GM21576 (cell line): ENCODE results near the gene SEC22C.
A peak's percentile ranks its signal among the peaks of the same experiment; 100 is the strongest.

Experiments
- ATAC-seq: cut with Tn5 transposase; IDR thresholded peaks from one replicate; pipeline ENCODE4 v1.9.1; 2021; ENCODE audit warnings: mild to moderate bottlenecking, moderate library complexity; ENCODE audit not compliant: unreplicated experiment

The SEC22C gene

DNA sequence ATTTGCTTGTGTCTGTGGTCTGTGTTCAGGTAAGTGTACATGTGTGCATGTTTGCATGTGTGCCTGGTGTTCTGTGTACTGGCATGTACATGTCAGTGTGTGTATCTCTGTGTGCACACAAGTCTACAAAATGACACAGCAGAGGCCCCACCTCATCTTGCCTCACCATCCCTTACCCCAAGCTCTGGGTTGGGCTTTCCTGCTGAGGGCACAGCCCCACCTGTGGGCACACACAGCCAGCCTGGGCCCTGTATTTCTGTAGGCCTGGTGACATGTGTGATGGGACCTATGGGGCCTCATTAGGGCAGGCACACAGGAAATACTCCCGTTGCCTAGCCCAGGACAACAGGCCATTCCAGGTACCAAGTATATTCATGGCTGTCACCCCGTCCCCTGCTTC is 65.8 kb downstream of the SEC22C start:
- no peak for ATAC-seq

- no peak for ATAC-seq
Observed at GRCh38 chr3:42515391-42515916, 66.3 kb downstream of the SEC22C start.

- ATAC-seq, result no peak
Observed at GRCh38 chr3:42514876-42515275, 66.9 kb downstream of the SEC22C start.

DNA sequence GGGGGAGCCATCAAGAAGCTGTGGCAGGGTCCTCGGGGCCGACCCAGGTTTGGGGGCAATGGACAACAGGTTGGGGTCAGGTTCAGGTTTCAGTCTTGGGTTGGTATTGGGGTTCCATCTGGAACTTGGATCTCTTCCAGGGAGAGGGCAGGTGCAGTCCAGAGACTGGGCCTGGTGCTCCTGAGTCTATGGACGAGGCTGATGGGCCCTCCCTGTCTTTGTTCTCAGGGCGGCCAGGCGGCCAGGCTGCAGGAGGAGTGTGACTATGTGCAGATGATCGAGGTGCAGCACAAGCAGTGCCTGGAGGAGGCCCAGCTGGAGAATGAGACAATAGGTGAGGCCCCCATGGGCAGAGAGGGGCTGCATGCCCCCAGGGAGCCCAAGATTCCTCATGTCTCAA is 68.2 kb downstream of the SEC22C start:
- ATAC-seq, result no peak

GRCh38 chr3:42513121-42513520 is 68.6 kb downstream of the SEC22C start:
- no peak for ATAC-seq

GRCh38 chr3:42511736-42512135 is 70.0 kb downstream of the SEC22C start:
- ATAC-seq, result no peak

DNA sequence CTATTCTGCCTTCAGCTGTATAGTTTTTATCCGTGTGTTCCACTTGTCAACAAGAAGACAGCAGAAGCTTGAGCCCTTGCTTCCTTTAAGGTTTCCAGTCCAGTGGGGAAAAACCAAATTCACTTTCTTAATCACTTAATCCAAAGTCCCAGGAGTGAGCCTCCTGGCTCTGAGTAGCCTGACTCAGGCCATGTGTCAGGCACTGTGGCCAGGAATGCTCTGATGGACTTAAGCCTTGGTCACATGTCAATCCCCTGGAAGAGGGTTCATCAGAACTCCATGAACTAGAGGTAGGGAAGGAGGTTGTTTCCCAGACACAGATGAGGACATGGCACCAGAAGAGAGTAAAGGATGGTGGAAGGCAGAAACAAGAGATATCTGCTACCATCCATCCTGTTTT is 70.6 kb downstream of the SEC22C start:
- ATAC-seq, result no peak

GRCh38 chr3:42510325-42510724 is 71.4 kb downstream of the SEC22C start:
- no peak for ATAC-seq

DNA sequence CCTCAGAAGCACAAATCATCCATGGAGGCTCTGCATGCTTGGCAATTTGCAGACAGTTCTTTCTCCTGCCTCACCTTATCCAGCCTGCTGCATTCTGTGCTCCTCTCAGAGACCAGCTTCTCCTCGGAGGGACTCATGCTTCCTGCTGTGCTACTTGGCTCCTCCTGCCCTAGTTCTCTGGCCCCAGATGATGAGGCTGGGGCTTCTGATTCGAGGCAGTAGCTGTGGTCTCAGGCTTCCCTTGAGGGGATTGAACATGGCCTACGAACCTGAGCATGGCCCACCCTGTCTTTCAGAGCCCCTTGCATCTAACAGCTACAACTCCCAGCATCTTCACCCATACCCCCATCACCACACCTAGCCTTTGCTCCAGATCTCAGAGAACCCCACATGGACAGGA is 72.7 kb downstream of the SEC22C start:
- ATAC-seq, result no peak

GRCh38 chr3:42508562-42508961 is 73.2 kb downstream of the SEC22C start:
- ATAC-seq, result no peak

GRCh38 chr3:42507761-42508335 is 73.9 kb downstream of the SEC22C start:
- no peak for ATAC-seq

- ATAC-seq, result no peak
Observed at GRCh38 chr3:42507252-42507651, 74.5 kb downstream of the SEC22C start.

GRCh38 chr3:42505849-42506410 is 75.8 kb downstream of the SEC22C start:
- ATAC-seq, result no peak

- ATAC-seq, result no peak
Observed at GRCh38 chr3:42505128-42505848, 76.5 kb downstream of the SEC22C start.

- ATAC-seq, result no peak
Observed at GRCh38 chr3:42504334-42505127, 77.2 kb downstream of the SEC22C start.

DNA sequence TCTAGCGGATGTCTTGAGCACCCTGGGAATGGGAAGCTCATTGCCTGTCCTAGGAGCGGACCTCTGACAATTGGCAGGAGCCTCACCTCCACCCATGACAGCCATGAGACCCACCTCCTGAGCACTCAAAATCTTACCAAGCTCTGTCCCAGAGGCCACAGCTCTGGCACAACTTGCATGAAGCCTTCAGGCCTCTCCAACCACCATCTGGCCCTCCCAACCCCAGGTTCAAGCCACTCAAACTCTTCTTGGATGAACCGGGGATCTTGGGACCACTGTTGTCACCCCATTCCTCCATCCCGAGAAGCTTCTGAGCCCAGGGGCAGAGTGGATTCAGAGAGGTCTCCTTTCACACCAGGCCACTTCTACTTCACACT is 77.8 kb downstream of the SEC22C start:
- ATAC-seq, result no peak

- no peak for ATAC-seq
Observed at GRCh38 chr3:42503251-42503924, 78.4 kb downstream of the SEC22C start.

DNA sequence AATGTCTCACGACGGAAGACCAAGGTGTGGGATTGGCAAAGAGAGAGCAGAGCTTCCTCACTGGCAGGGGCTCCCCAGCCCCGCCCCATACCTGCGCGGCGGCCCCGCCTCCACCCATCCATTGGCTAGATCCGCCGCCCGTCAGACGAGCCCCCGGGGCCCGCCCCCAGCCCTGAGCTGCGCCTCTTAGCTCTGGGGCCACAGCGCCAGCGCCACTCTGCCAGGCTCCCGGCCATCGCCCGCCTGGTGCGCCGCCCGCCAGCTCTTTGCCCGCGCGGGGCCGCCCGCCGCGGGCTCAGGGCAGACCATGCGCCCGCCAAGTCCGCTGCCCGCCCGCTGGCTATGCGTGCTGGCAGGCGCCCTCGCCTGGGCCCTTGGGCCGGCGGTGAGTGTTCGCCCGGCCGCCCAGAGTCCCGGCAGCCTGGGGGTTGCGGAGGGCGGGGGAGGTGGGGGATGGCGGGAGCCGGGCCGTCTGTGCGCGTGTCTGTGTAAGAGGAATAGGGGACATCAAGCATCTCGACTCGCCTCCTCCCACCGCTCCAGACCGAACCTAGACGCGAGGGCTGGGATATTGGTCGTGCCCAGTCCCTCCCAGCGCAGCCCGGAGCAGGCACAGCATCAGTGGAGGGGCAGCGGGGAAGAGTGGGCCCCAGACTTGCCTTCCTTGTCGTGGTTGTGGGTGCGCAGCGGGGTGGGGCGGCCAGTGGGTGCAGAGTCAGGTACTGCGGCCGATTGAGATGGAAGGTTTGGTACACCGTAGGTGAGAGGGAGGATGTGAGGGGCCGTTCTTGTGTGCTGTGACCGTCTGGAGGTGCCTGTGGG is 79.1 kb downstream of the SEC22C start, which contains the start of gene VIPR1:
Gene VIPR1 (plus strand): TSS at position 215 of the 822 bp plus-strand sequence. CDS start 93 bp downstream, at position 308.
- peak; percentile 87 for ATAC-seq

GRCh38 chr3:42501681-42502428 is 79.9 kb downstream of the SEC22C start:
- ATAC-seq, result peak; percentile 37
